ENCODE data around the gene DNAJC1. TPM values are rescaled to one million over a fixed set of nuclear protein-coding genes. Genes with fewer than 3 reads are reported as not detected.

The DNAJC1 gene
- total RNA-seq, 1 experiment from 2014 or later, result 13.2 TPM

DNA sequence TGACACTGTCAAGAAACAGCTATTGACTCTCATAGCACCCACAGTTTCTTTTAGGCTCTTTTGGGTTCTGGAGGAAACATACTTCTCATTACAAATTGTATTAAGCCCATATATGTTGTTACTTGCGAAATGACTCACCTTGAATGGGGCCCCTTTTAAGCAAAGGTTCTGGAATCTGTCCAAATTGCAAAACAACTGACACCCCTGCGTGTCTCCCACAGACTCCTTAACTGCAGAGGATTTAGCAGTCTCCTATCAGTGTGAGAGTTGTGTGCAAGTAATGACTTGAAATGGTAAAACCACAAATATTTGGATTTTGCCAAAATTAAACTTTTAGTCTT is 192.3 kb downstream of the DNAJC1 start (continued):
- TF ChIP-seq, protein P1, sequence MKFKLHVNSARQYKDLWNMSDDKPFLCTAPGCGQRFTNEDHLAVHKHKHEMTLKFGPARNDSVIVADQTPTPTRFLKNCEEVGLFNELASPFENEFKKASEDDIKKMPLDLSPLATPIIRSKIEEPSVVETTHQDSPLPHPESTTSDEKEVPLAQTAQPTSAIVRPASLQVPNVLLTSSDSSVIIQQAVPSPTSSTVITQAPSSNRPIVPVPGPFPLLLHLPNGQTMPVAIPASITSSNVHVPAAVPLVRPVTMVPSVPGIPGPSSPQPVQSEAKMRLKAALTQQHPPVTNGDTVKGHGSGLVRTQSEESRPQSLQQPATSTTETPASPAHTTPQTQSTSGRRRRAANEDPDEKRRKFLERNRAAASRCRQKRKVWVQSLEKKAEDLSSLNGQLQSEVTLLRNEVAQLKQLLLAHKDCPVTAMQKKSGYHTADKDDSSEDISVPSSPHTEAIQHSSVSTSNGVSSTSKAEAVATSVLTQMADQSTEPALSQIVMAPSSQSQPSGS (CRISPR knock-in tag; IDR thresholded peaks at IDR 0.05; ENCODE audit: borderline replicate concordance, low read depth), result no peak
- TF ChIP-seq, protein P2, sequence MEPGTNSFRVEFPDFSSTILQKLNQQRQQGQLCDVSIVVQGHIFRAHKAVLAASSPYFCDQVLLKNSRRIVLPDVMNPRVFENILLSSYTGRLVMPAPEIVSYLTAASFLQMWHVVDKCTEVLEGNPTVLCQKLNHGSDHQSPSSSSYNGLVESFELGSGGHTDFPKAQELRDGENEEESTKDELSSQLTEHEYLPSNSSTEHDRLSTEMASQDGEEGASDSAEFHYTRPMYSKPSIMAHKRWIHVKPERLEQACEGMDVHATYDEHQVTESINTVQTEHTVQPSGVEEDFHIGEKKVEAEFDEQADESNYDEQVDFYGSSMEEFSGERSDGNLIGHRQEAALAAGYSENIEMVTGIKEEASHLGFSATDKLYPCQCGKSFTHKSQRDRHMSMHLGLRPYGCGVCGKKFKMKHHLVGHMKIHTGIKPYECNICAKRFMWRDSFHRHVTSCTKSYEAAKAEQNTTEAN (CRISPR knock-in tag; IDR thresholded peaks at IDR 0.05), result no peak
- no peak for TF ChIP-seq SOX15 (CRISPR knock-in tag; IDR thresholded peaks at IDR 0.05)
- TF ChIP-seq, protein P3, sequence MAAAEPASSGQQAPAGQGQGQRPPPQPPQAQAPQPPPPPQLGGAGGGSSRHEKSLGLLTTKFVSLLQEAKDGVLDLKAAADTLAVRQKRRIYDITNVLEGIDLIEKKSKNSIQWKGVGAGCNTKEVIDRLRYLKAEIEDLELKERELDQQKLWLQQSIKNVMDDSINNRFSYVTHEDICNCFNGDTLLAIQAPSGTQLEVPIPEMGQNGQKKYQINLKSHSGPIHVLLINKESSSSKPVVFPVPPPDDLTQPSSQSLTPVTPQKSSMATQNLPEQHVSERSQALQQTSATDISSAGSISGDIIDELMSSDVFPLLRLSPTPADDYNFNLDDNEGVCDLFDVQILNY (CRISPR knock-in tag; IDR thresholded peaks at IDR 0.05), result no peak
- no peak for TF ChIP-seq TEAD1 (CRISPR knock-in tag; IDR thresholded peaks at IDR 0.05)
- TF ChIP-seq, protein P4, sequence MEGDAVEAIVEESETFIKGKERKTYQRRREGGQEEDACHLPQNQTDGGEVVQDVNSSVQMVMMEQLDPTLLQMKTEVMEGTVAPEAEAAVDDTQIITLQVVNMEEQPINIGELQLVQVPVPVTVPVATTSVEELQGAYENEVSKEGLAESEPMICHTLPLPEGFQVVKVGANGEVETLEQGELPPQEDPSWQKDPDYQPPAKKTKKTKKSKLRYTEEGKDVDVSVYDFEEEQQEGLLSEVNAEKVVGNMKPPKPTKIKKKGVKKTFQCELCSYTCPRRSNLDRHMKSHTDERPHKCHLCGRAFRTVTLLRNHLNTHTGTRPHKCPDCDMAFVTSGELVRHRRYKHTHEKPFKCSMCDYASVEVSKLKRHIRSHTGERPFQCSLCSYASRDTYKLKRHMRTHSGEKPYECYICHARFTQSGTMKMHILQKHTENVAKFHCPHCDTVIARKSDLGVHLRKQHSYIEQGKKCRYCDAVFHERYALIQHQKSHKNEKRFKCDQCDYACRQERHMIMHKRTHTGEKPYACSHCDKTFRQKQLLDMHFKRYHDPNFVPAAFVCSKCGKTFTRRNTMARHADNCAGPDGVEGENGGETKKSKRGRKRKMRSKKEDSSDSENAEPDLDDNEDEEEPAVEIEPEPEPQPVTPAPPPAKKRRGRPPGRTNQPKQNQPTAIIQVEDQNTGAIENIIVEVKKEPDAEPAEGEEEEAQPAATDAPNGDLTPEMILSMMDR (IDR thresholded peaks at IDR 0.05), result no peak
- TF ChIP-seq, protein P5, sequence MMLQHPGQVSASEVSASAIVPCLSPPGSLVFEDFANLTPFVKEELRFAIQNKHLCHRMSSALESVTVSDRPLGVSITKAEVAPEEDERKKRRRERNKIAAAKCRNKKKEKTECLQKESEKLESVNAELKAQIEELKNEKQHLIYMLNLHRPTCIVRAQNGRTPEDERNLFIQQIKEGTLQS (CRISPR knock-in tag; conservative IDR thresholded peaks at IDR 0.05), result no peak
- TF ChIP-seq, protein P6, sequence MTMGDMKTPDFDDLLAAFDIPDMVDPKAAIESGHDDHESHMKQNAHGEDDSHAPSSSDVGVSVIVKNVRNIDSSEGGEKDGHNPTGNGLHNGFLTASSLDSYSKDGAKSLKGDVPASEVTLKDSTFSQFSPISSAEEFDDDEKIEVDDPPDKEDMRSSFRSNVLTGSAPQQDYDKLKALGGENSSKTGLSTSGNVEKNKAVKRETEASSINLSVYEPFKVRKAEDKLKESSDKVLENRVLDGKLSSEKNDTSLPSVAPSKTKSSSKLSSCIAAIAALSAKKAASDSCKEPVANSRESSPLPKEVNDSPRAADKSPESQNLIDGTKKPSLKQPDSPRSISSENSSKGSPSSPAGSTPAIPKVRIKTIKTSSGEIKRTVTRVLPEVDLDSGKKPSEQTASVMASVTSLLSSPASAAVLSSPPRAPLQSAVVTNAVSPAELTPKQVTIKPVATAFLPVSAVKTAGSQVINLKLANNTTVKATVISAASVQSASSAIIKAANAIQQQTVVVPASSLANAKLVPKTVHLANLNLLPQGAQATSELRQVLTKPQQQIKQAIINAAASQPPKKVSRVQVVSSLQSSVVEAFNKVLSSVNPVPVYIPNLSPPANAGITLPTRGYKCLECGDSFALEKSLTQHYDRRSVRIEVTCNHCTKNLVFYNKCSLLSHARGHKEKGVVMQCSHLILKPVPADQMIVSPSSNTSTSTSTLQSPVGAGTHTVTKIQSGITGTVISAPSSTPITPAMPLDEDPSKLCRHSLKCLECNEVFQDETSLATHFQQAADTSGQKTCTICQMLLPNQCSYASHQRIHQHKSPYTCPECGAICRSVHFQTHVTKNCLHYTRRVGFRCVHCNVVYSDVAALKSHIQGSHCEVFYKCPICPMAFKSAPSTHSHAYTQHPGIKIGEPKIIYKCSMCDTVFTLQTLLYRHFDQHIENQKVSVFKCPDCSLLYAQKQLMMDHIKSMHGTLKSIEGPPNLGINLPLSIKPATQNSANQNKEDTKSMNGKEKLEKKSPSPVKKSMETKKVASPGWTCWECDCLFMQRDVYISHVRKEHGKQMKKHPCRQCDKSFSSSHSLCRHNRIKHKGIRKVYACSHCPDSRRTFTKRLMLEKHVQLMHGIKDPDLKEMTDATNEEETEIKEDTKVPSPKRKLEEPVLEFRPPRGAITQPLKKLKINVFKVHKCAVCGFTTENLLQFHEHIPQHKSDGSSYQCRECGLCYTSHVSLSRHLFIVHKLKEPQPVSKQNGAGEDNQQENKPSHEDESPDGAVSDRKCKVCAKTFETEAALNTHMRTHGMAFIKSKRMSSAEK (CRISPR knock-in tag; IDR thresholded peaks at IDR 0.05; ENCODE audit: borderline replicate concordance), result no peak
- no peak for TF ChIP-seq IRF2 (CRISPR knock-in tag; IDR thresholded peaks at IDR 0.05; ENCODE audit: borderline replicate concordance, low read depth)
- TF ChIP-seq, protein P7, sequence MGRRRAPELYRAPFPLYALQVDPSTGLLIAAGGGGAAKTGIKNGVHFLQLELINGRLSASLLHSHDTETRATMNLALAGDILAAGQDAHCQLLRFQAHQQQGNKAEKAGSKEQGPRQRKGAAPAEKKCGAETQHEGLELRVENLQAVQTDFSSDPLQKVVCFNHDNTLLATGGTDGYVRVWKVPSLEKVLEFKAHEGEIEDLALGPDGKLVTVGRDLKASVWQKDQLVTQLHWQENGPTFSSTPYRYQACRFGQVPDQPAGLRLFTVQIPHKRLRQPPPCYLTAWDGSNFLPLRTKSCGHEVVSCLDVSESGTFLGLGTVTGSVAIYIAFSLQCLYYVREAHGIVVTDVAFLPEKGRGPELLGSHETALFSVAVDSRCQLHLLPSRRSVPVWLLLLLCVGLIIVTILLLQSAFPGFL (CRISPR knock-in tag; IDR thresholded peaks at IDR 0.05; ENCODE audit: borderline replicate concordance), result no peak
- TF ChIP-seq ZNF232 (CRISPR knock-in tag; IDR thresholded peaks at IDR 0.05), result no peak

DNA sequence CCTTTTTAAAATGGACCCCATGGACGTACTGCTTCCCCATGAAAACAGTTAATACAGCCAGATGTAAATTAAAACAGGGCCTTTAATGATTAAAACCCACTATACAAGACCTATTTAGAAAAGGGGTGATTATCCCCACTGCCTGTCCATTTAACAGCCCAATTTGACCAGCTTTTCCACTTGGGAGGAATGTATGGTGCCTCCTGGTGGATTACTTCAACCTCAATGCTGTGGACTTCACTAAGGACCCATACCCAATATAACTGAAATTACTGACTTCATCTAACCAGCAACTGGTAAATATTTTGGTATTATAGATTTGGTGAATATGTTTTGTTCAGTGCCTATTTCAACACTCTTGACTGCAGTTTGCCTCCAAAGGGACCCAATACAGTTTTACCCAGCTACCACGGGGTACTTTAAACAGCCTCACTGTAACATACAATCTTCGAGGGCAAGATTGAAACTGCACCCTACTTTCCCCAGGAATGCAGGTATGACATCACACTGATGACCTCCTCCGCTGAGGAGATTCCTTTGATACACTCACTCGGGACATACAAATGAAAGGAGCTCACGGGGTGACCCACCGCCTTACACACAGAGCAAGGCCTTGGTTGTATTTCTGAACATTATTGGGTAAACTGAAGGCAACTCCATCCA is 192.8 kb downstream of the DNAJC1 start:
- ChIA-PET POLR2A (no interaction called here), CTCF (interaction anchor here (0.8 to 1.5 kb wide), 3 partner anchors 22 to 63 kb away, joined by 3 to 5 read pairs (median 3); no protein-coding TSS in a partner anchor)
- H3K4me3 Mint-ChIP-seq, result no peak overlapping the region
- H3K4me1 Mint-ChIP-seq, result peaks cover 40% of the 10 kb centered on the region
- no peak for DNase-seq (ENCODE audit: low spot score)
- peaks cover 15% of the 10 kb centered on the region for H3K36me3 Mint-ChIP-seq
- H3K9me3 Mint-ChIP-seq, result peaks cover 12% of the 10 kb centered on the region
- ATAC-seq, result peak; percentile 22; the same call in 1 of the 2 replicates
- H3K27ac Mint-ChIP-seq, result peak overlapping the region; percentile 22; the same call in 1 of the 2 replicates
- H3K27me3 Mint-ChIP-seq (ENCODE audit: low read depth), result no peaks in the 10 kb centered on the region
- TF ChIP-seq, protein P8, sequence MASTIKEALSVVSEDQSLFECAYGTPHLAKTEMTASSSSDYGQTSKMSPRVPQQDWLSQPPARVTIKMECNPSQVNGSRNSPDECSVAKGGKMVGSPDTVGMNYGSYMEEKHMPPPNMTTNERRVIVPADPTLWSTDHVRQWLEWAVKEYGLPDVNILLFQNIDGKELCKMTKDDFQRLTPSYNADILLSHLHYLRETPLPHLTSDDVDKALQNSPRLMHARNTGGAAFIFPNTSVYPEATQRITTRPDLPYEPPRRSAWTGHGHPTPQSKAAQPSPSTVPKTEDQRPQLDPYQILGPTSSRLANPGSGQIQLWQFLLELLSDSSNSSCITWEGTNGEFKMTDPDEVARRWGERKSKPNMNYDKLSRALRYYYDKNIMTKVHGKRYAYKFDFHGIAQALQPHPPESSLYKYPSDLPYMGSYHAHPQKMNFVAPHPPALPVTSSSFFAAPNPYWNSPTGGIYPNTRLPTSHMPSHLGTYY (CRISPR knock-in tag; IDR thresholded peaks at IDR 0.05), result no peak
- TF ChIP-seq NFATC4 (CRISPR knock-in tag; IDR thresholded peaks at IDR 0.05) (no peak), MYBL2 (CRISPR knock-in tag; IDR thresholded peaks at IDR 0.05) (no peak), ETV6 (CRISPR knock-in tag; IDR thresholded peaks at IDR 0.05) (no peak), NR2C2 (CRISPR knock-in tag; IDR thresholded peaks at IDR 0.05) (no peak)
- TF ChIP-seq, protein P9, sequence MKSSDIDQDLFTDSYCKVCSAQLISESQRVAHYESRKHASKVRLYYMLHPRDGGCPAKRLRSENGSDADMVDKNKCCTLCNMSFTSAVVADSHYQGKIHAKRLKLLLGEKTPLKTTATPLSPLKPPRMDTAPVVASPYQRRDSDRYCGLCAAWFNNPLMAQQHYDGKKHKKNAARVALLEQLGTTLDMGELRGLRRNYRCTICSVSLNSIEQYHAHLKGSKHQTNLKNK (CRISPR knock-in tag; IDR thresholded peaks at IDR 0.05), result no peak
- TF ChIP-seq, protein P2 (CRISPR knock-in tag; IDR thresholded peaks at IDR 0.05), result no peak
- TF ChIP-seq, protein P3 (CRISPR knock-in tag; IDR thresholded peaks at IDR 0.05), result no peak

Measured in WTC11 (cell line).